Ovary (tissue), 9 donors: ENCODE data around the gene SDK1. TPM values are rescaled to one million over a fixed set of nuclear protein-coding genes. Genes with fewer than 3 reads are reported as not detected.

Experiments
- DNase-seq, 5 donors: peaks; one replicate each; pipeline ENCODE4 v3.0.0-alpha.2; 2019 to 2020
- H3K27ac ChIP-seq, 2 donors: fragments of 200-600 bp; one replicate each; pipeline versions ENCODE4 v1.5.1 to v1.8.0; 2019 to 2022
- H3K27me3 ChIP-seq: fragments of 200-600 bp; one replicate; pipeline ENCODE4 v1.8.0; 2022
- H3K36me3 ChIP-seq: fragments of 200-600 bp; sonication (generic); one replicate; pipeline ENCODE4 v1.5.1; 2019
- H3K4me1 ChIP-seq: one replicate; pipeline ENCODE4 v1.8.1; 2013; ENCODE audit warnings: mild to moderate bottlenecking, moderate library complexity; ENCODE audit not compliant: insufficient read depth
- H3K4me3 ChIP-seq: fragments of 200-600 bp; sonication (generic); one replicate; pipeline ENCODE4 v1.5.1; 2017
- H3K9me3 ChIP-seq, 2 donors: fragments of 200-600 bp in 1 of 2; sonication (generic) in 1 of 2; one replicate each; pipeline versions ENCODE4 v1.5.1 to v1.8.1; 2013 to 2019; ENCODE audit warnings: mild to moderate bottlenecking in 1 of 2, moderate library complexity in 1 of 2
- EP300 ChIP-seq: sonication (generic); formaldehyde crosslinking; IDR thresholded peaks from one replicate; pipeline ENCODE4 v1.6.1; 2017; ENCODE audit warnings: antibody characterized with exemption
- POLR2A ChIP-seq: fragments of 450-650 bp; IDR thresholded peaks from one replicate; pipeline ENCODE4 v1.6.1; 2017; ENCODE audit warnings: antibody characterized with exemption, mild to moderate bottlenecking, moderate library complexity
- WGBS, 3 donors: extraction: QIAGEN DNeasy Blood & Tissue Kit in 1 of 3; methylation state at CpG; one replicate each; pipeline versions ENCODE4 v1.1.5 to v1.1.7; 2013 to 2017; 5-methylcytosine and 5-hydroxymethylcytosine counted together
- intact Hi-C, 4 donors: fragments of 100-400 bp; cut with DNase I; formaldehyde crosslinking; loops; one replicate each; pipeline versions ENCODE4 v1.11.0 to v1.15.1; 2022 to 2023
- polyA plus RNA-seq, 2 donors: library from polyadenylated mRNA; stranded (reverse); fragments of 200-250 nt in 1 of 2; fragments of 350-450 nt in 1 of 2; fragmentation: Illumina TruSeq in 1 of 2; extraction: RNeasy Lipid Tissue Mini Kit (QIAGEN cat#74804) in 1 of 2; gene quantifications; one replicate each; pipeline ENCODE4 v1.2.3, GENCODE V29; 2013 to 2014
- total RNA-seq, 7 donors: library from RNA; depleted of rRNA in 2 of 7; stranded (reverse); fragments of >200 nt in 2 of 7; fragmentation: NEBNext Ultra II Directional in 3 of 7; extraction: Animal tissue kit (Norgen Biotek cat#: 25700) in 3 of 7; gene quantifications; one replicate each; pipeline versions ENCODE4 v1.1.0 to v1.2.4, GENCODE V29; 2016 to 2023
- TF ChIP-seq, protein P1 (sequence below), 3 donors: fragments of 450-650 bp in 2 of 3; fragments of 200-600 bp in 1 of 3; IDR thresholded peaks; one replicate each; pipeline versions ENCODE4 v1.5.1 to v1.8.0; 2016 to 2022; ENCODE audit warnings: antibody characterized with exemption in 3 of 3, mild to moderate bottlenecking in 1 of 3
- donor health status: DM: no; HTN: no; CAD: no; lungs with moderate emphysema.
- donor health status: DM: no; HTN: no; CAD: no.
- donor health status: Bipolar disorder and iron deficiency.
- donor health status: DM: yes; HTN: yes; CAD: no.
- donor health status: DM: no; HTN: no; CAD: no.
- donor health status: DM: yes; HTN: yes; CAD: no.

Gene SDK1
- total and polyA plus RNA-seq, 9 donors = 1.2 to 13.3 (median 4.4) TPM

DNA sequence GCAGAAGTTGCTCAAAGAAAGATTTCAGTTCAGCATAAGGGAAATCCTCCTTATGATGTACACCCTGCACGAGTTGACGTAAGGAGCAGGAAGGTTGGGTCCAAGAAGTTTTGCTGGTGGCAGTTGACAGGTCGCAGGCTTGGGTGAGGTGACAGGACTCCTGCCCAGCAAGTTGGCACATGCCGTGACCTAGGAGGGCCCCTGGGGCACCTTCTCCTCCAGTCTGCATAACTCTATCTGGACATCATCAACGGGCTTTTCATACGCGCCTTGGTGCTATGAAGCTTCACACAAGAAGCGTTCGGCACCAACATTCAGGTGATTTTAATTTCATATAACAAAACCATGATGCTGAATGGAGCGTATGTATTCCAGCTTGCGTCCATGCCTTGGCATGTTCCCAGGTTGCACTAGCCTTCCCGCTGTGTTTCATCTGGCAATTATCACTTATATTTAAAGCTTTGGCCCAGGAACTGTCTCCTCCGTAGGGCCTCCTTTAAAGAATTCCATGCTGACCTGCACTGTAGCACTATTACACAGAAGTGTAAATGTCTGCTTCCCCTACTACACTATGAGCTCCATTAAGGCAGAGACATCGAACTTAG lies 729.4 kb downstream of the SDK1 start:
- intact Hi-C loops = no loop called here
- no peaks in the 10 kb centered on the region for H3K36me3 ChIP-seq
- no peaks in the 10 kb centered on the region for H3K27me3 ChIP-seq
- no peak overlapping the region for H3K27ac ChIP-seq
- H3K4me1 ChIP-seq = no peaks in the 10 kb centered on the region
- DNase-seq = no peak
- no peaks in the 10 kb centered on the region for H3K9me3 ChIP-seq
- 75 to 81% (median 81%) methylated on average over 14 of the region's 14 CpGs for WGBS, 3 donors
- TF ChIP-seq EP300 (no peak), POLR2A (no peak)
- TF ChIP-seq, protein P1, sequence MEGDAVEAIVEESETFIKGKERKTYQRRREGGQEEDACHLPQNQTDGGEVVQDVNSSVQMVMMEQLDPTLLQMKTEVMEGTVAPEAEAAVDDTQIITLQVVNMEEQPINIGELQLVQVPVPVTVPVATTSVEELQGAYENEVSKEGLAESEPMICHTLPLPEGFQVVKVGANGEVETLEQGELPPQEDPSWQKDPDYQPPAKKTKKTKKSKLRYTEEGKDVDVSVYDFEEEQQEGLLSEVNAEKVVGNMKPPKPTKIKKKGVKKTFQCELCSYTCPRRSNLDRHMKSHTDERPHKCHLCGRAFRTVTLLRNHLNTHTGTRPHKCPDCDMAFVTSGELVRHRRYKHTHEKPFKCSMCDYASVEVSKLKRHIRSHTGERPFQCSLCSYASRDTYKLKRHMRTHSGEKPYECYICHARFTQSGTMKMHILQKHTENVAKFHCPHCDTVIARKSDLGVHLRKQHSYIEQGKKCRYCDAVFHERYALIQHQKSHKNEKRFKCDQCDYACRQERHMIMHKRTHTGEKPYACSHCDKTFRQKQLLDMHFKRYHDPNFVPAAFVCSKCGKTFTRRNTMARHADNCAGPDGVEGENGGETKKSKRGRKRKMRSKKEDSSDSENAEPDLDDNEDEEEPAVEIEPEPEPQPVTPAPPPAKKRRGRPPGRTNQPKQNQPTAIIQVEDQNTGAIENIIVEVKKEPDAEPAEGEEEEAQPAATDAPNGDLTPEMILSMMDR (IDR thresholded peaks at IDR 0.05) = no peak
- no peak overlapping the region for H3K4me3 ChIP-seq

DNA sequence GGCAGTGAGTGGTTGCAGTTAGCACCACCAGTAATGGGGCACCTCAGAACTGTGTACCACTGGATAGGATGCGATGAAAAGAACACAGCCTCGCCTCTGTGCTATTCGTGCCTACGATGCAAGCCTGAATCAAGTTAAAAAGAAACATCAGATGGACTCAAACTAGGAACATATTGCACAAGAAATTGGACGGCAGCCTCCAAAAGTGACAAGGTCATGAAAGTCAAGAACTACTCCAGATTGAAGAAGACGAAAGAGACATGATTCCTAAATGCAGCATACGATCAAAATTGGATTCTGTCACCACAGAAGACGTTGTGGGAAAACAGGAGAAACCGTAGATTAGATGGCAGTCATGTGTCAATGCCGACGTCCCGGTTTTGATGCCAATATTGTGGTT lies 732.9 kb downstream of the SDK1 start:
- Histone ChIP-seq H3K4me3 (no peak overlapping the region), H3K9me3 (no peaks in the 10 kb centered on the region), H3K4me1 (no peaks in the 10 kb centered on the region), H3K36me3 (no peaks in the 10 kb centered on the region), H3K27ac (no peak overlapping the region), H3K27me3 (no peaks in the 10 kb centered on the region)
- WGBS, 3 donors = 83 to 93% (median 87%) methylated on average over 12 of the region's 12 CpGs
- intact Hi-C loops = no loop called here
- TF ChIP-seq, protein P1 (IDR thresholded peaks at IDR 0.05) = no peak
- TF ChIP-seq EP300 (no peak), POLR2A (no peak)
- DNase-seq = no peak

GRCh38 chr7:4037308-4037707 lies 736.3 kb downstream of the SDK1 start:
- Histone ChIP-seq H3K9me3 (no peaks in the 10 kb centered on the region), H3K27ac (no peak overlapping the region), H3K4me1 (no peaks in the 10 kb centered on the region), H3K4me3 (no peak overlapping the region), H3K27me3 (no peaks in the 10 kb centered on the region), H3K36me3 (no peaks in the 10 kb centered on the region)
- no peak for DNase-seq
- TF ChIP-seq, protein P1 (IDR thresholded peaks at IDR 0.05) = no peak
- no peak for TF ChIP-seq EP300
- 85 to 93% (median 92%) methylated on average over 4 of the region's 4 CpGs for WGBS, 3 donors
- intact Hi-C loops = no loop called here

GRCh38 chr7:4037877-4038276 lies 736.8 kb downstream of the SDK1 start:
- H3K27me3 ChIP-seq = no peaks in the 10 kb centered on the region
- intact Hi-C loops = no loop called here

More at GRCh38 chr7:4037877-4038276, 736.8 kb downstream of the SDK1 start:
- WGBS, 3 donors = 76 to 90% (median 83%) methylated on average over 4 of the region's 4 CpGs
- no peak overlapping the region for H3K4me3 ChIP-seq
- no peaks in the 10 kb centered on the region for H3K4me1 ChIP-seq
- H3K9me3 ChIP-seq = no peaks in the 10 kb centered on the region
- H3K36me3 ChIP-seq = no peaks in the 10 kb centered on the region
- DNase-seq = no peak
- TF ChIP-seq, protein P1 (IDR thresholded peaks at IDR 0.05) = no peak
- no peak for TF ChIP-seq EP300
- no peak for TF ChIP-seq POLR2A
- no peak overlapping the region for H3K27ac ChIP-seq
